Endometrial microvascular endothelial cells (primary cell): Measurements from ENCODE around the gene DDR1. TPM values are rescaled to one million over a fixed set of nuclear protein-coding genes. Genes with fewer than 3 reads are reported as not detected.

Experiments used
- in situ Hi-C: cut with HindIII; loops from 2 replicates; pipeline ENCODE4 v1.10.0; 2017; ENCODE audit warnings: low sequenced_read_pairs, low pct_unique_long_range_greater_than_20kb; ENCODE audit errors: inconsistent ontology term
- total RNA-seq: library from RNA; depleted of rRNA; stranded (reverse); fragments of >200 nt; gene quantifications from one replicate; pipeline ENCODE4 v1.2.3, GENCODE V29; 2015; ENCODE audit errors: inconsistent ontology term

Gene DDR1
- 16.6 TPM for total RNA-seq

GRCh38 chr6:30883685-30884520 lies at the start of gene DDR1:
Gene DDR1 (plus strand): TSS chr6:30884519. CDS start chr6:30888730, 4,211 bp downstream.
- in situ Hi-C loops: no loop called here

GRCh38 chr6:30834646-30835045 lies 49.7 kb upstream of the DDR1 start:
- in situ Hi-C loops: no loop called here

GRCh38 chr6:30835576-30835975 lies 48.7 kb upstream of the DDR1 start:
- in situ Hi-C loops: no loop called here

GRCh38 chr6:30836431-30836866 lies 47.9 kb upstream of the DDR1 start:
- in situ Hi-C loops: no loop called here

- in situ Hi-C loops: no loop called here
Observed at GRCh38 chr6:30836957-30837356, 47.4 kb upstream of the DDR1 start.

- in situ Hi-C loops: no loop called here
Observed at GRCh38 chr6:30837432-30837831, 46.9 kb upstream of the DDR1 start.

GRCh38 chr6:30837870-30838269 lies 46.4 kb upstream of the DDR1 start:
- in situ Hi-C loops: no loop called here

- in situ Hi-C loops: no loop called here
Observed at GRCh38 chr6:30839671-30840070, 44.6 kb upstream of the DDR1 start.

GRCh38 chr6:30840084-30840934 lies 44.0 kb upstream of the DDR1 start:
- in situ Hi-C loops: no loop called here

- in situ Hi-C loops: no loop called here
Observed at GRCh38 chr6:30840935-30841643, 43.2 kb upstream of the DDR1 start.

- in situ Hi-C loops: no loop called here
Observed at GRCh38 chr6:30841644-30842504, 42.4 kb upstream of the DDR1 start.

- in situ Hi-C loops: no loop called here
Observed at GRCh38 chr6:30842754-30843610, 41.3 kb upstream of the DDR1 start.

- in situ Hi-C loops: no loop called here
Observed at GRCh38 chr6:30843611-30843998, 40.7 kb upstream of the DDR1 start.

- in situ Hi-C loops: no loop called here
Observed at GRCh38 chr6:30844118-30844535, 40.2 kb upstream of the DDR1 start.

GRCh38 chr6:30845183-30845582 lies 39.1 kb upstream of the DDR1 start:
- in situ Hi-C loops: no loop called here

- in situ Hi-C loops: no loop called here
Observed at GRCh38 chr6:30847421-30847970, 36.8 kb upstream of the DDR1 start.

- in situ Hi-C loops: no loop called here
Observed at GRCh38 chr6:30847971-30848436, 36.3 kb upstream of the DDR1 start.
